Ovary (tissue), 9 donors: ENCODE measurements around the gene HEXIM2. TPM values are rescaled to one million over a fixed set of nuclear protein-coding genes. Genes with fewer than 3 reads are reported as not detected.
"Not testable (repeated sequence)": the region's sequence is repeated elsewhere in the genome, so short reads cannot be mapped to it uniquely, and the experiment has no call there.

Source experiments
- DNase-seq, 5 donors: peaks; one replicate each; pipeline ENCODE4 v3.0.0-alpha.2; 2019 to 2020
- H3K27ac ChIP-seq, 2 donors: fragments of 200-600 bp; one replicate each; pipeline versions ENCODE4 v1.5.1 to v1.8.0; 2019 to 2022
- H3K27me3 ChIP-seq: fragments of 200-600 bp; one replicate; pipeline ENCODE4 v1.8.0; 2022
- H3K36me3 ChIP-seq: fragments of 200-600 bp; sonication (generic); one replicate; pipeline ENCODE4 v1.5.1; 2019
- H3K4me1 ChIP-seq: one replicate; pipeline ENCODE4 v1.8.1; 2013; ENCODE audit warnings: mild to moderate bottlenecking, moderate library complexity; ENCODE audit not compliant: insufficient read depth
- H3K4me3 ChIP-seq: fragments of 200-600 bp; sonication (generic); one replicate; pipeline ENCODE4 v1.5.1; 2017
- H3K9me3 ChIP-seq, 2 donors: fragments of 200-600 bp in 1 of 2; sonication (generic) in 1 of 2; one replicate each; pipeline versions ENCODE4 v1.5.1 to v1.8.1; 2013 to 2019; ENCODE audit warnings: mild to moderate bottlenecking in 1 of 2, moderate library complexity in 1 of 2
- CTCF ChIP-seq, 3 donors: fragments of 450-650 bp in 2 of 3; fragments of 200-600 bp in 1 of 3; IDR thresholded peaks; one replicate each; pipeline versions ENCODE4 v1.5.1 to v1.8.0; 2016 to 2022; ENCODE audit warnings: antibody characterized with exemption in 3 of 3, mild to moderate bottlenecking in 1 of 3
- EP300 ChIP-seq: sonication (generic); formaldehyde crosslinking; IDR thresholded peaks from one replicate; pipeline ENCODE4 v1.6.1; 2017; ENCODE audit warnings: antibody characterized with exemption
- POLR2A ChIP-seq: fragments of 450-650 bp; IDR thresholded peaks from one replicate; pipeline ENCODE4 v1.6.1; 2017; ENCODE audit warnings: antibody characterized with exemption, mild to moderate bottlenecking, moderate library complexity
- WGBS, 3 donors: extraction: QIAGEN DNeasy Blood & Tissue Kit in 1 of 3; methylation state at CpG; one replicate each; pipeline versions ENCODE4 v1.1.5 to v1.1.7; 2013 to 2017; 5-methylcytosine and 5-hydroxymethylcytosine counted together
- intact Hi-C, 4 donors: fragments of 100-400 bp; cut with DNase I; formaldehyde crosslinking; loops; one replicate each; pipeline versions ENCODE4 v1.11.0 to v1.15.1; 2022 to 2023
- microRNA-seq, 3 donors: library from miRNA; unstranded; fragments of <30 nt; microRNA quantifications; one replicate each; pipeline versions ENCODE4 to v1.2.0, GENCODE V29; 2019 to 2020
- polyA plus RNA-seq, 2 donors: library from polyadenylated mRNA; stranded (reverse); fragments of 200-250 nt in 1 of 2; fragments of 350-450 nt in 1 of 2; fragmentation: Illumina TruSeq in 1 of 2; extraction: RNeasy Lipid Tissue Mini Kit (QIAGEN cat#74804) in 1 of 2; gene quantifications; one replicate each; pipeline ENCODE4 v1.2.3, GENCODE V29; 2013 to 2014
- small RNA-seq: library from RNA; depleted of rRNA; stranded (forward); fragments of <200 nt; gene quantifications from one replicate; pipeline ENCODE3, GENCODE V24; 2016
- total RNA-seq, 7 donors: library from RNA; depleted of rRNA in 2 of 7; stranded (reverse); fragments of >200 nt in 2 of 7; fragmentation: NEBNext Ultra II Directional in 3 of 7; extraction: Animal tissue kit (Norgen Biotek cat#: 25700) in 3 of 7; gene quantifications; one replicate each; pipeline versions ENCODE4 v1.1.0 to v1.2.4, GENCODE V29; 2016 to 2023
- donor health status: DM: no; HTN: no; CAD: no; lungs with moderate emphysema.
- donor health status: DM: no; HTN: no; CAD: no.
- donor health status: Bipolar disorder and iron deficiency.
- donor health status: DM: yes; HTN: yes; CAD: no.
- donor health status: DM: no; HTN: no; CAD: no.
- donor health status: DM: yes; HTN: yes; CAD: no.

HEXIM2 gene
- total and polyA plus RNA-seq, 9 donors = 1.7 to 9.1 (median 5.5) TPM

GRCh38 chr17:45200701-45201100 lies 39.0 kb downstream of the HEXIM2 start:
- no peak overlapping the region for H3K4me3 ChIP-seq
- H3K27ac ChIP-seq = no peak overlapping the region
- no peaks in the 10 kb centered on the region for H3K9me3 ChIP-seq
- no peaks in the 10 kb centered on the region for H3K36me3 ChIP-seq
- TF ChIP-seq CTCF (IDR thresholded peaks at IDR 0.05) (no peak), EP300 (no peak), POLR2A (no peak)
- H3K27me3 ChIP-seq = no peaks in the 10 kb centered on the region
- 19 to 33% (median 19%) methylated on average over 9 of the region's 9 CpGs for WGBS, 3 donors
- intact Hi-C loops = loop anchor here in 1 of 4 donors (10.0 kb wide), 1 partner anchor 286 kb away; the partner anchor contains the start of gene GFAP
- peak in 1 of 5 donors; percentile 44 for DNase-seq
- H3K4me1 ChIP-seq = peaks cover 4% of the 10 kb centered on the region

DNA sequence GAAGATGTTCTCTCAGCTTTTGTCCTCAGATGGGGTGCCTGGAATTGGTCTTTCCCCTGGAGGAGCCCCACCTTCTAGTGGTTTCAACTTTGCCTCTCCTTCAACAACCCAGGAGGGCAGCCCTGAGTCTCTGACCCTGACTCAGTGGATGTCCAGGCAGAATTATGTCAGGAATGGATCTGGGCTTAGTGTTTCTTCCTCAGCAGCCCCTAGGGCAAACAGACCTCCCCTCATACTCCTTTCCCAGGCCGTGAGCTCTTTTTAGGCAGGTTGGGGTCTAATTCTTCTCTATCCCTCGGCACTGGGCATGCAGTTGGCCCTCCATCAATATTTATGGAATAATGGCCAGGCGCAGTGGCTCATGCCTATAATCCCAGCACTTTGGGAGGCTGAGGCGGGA lies 39.8 kb downstream of the HEXIM2 start:
- WGBS, 3 donors = 84 to 97% (median 95%) methylated on average over 4 of the region's 4 CpGs
- H3K36me3 ChIP-seq = no peaks in the 10 kb centered on the region
- H3K4me1 ChIP-seq = peaks cover 4% of the 10 kb centered on the region
- no peak overlapping the region for H3K4me3 ChIP-seq
- no peak overlapping the region for H3K27ac ChIP-seq
- intact Hi-C loops = loop anchor here in 1 of 4 donors (10.0 kb wide), 1 partner anchor 287 kb away; the partner anchor contains the start of gene GFAP
- no peaks in the 10 kb centered on the region for H3K27me3 ChIP-seq
- H3K9me3 ChIP-seq = no peaks in the 10 kb centered on the region
- no peak for DNase-seq
- TF ChIP-seq EP300 (no peak), CTCF (IDR thresholded peaks at IDR 0.05) (no peak), POLR2A (no peak)

GRCh38 chr17:45201880-45202279 lies 40.2 kb downstream of the HEXIM2 start:
- not testable (repeated sequence) for H3K27ac ChIP-seq, H3K4me1 ChIP-seq, H3K36me3 ChIP-seq, H3K4me3 ChIP-seq, H3K9me3 ChIP-seq, H3K27me3 ChIP-seq
- 89 to 93% (median 92%) methylated on average over 6 of the region's 6 CpGs for WGBS, 3 donors
- peak in 1 of 5 donors; percentile 35 for DNase-seq
- intact Hi-C loops = loop anchor here in 1 of 4 donors (10.0 kb wide), 1 partner anchor 287 kb away; the partner anchor contains the start of gene GFAP

DNA sequence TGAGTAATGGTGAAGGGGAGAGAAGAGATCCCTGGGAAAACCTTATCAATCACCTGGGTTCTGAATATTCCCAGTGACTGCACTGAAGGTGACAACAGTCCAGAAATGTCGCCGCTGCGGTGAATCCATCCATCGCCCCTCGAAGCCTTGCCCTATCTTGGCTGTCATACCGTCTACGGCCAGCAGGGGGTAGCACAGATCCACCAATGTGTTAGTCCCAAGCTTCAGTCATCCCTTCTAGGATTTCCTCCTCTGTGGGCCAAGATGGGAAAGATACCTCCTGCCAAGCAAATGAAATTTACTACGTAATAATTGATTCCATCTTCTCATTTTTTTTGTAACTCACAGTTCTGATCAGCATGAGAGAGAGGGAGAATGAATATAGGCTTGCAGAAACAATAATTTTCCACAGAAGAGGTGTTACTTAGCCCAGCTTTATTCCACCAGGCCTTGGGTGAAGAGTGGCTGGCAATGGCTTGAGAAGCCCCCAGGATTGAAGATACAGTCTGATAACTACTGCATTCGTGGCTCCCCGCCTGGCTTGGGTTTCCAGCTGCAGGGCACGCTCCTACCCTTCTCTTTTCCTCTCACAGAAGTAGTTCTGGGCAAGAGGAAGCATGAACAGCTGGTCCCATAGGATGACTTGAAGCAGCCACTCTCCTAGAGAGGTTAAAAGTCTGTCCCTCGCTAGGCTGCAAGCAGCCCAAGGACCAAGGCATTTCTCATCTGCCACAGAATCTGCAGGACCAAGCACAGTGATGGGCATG lies 57.4 kb downstream of the HEXIM2 start:
- Histone ChIP-seq H3K4me3 (no peak overlapping the region), H3K4me1 (no peaks in the 10 kb centered on the region), H3K36me3 (no peaks in the 10 kb centered on the region), H3K9me3 (no peaks in the 10 kb centered on the region), H3K27ac (no peak overlapping the region), H3K27me3 (no peaks in the 10 kb centered on the region)
- intact Hi-C loops = loop anchor here in 2 of 4 donors (1.0 to 2.0 kb wide), 2 partner anchors 166 kb away; no protein-coding TSS in a partner anchor
- 10 to 15% (median 13%) methylated on average over 12 of the region's 12 CpGs for WGBS, 3 donors
- TF ChIP-seq CTCF (IDR thresholded peaks at IDR 0.05) = peak; percentile 60 to 95 (median 95)
- TF ChIP-seq POLR2A = no peak
- DNase-seq = peak; percentile 69 to 89 (median 87)

Small RNA genes within 50 kb of the gene (microRNA-seq; reads per million reads assigned to microRNA genes)
- 0 to 0.16 (median 0) reads per million in 3 donors for gene MIR6784

Small RNA genes within 50 kb of the gene (small RNA-seq; reads per million reads assigned to genes)
- gene MIR6784 = not detected

Other genes with a start within 250 kb of the HEXIM2 start
- 1 to 10 TPM in 2 of 7 donors, under 1 TPM in 4, not detected in 1; 0.08 to 1.8 (median 0.49) TPM for gene GFAP, start 246.4 kb upstream of the HEXIM2 start, total RNA-seq
- under 1 TPM; 0.27 to 0.97 TPM for gene GFAP, start 246.4 kb upstream of the HEXIM2 start, polyA plus RNA-seq
- under 1 TPM in 4 of 7 donors, not detected in 3; 0.10 to 0.79 (median 0.20) TPM for gene KIF18B, start 214.1 kb upstream of the HEXIM2 start, total RNA-seq
- gene KIF18B, start 214.1 kb upstream of the HEXIM2 start, polyA plus RNA-seq = under 1 TPM; 0.13 to 0.19 TPM
- gene C1QL1, start 193.6 kb upstream of the HEXIM2 start, total RNA-seq = 1 to 10 TPM in 3 of 7 donors, under 1 TPM in 2, not detected in 2; 0.20 to 6.0 (median 1.1) TPM
- gene C1QL1, start 193.6 kb upstream of the HEXIM2 start, polyA plus RNA-seq = under 1 TPM in 1 of 2 donors, not detected in 1; 0.64 TPM
- gene DCAKD, start 110.2 kb upstream of the HEXIM2 start, total RNA-seq = 10 to 100 TPM; 30.9 to 62.3 (median 48.0) TPM
- gene DCAKD, start 110.2 kb upstream of the HEXIM2 start, polyA plus RNA-seq = 10 to 100 TPM; 19.8 to 27.0 TPM
- 10 to 100 TPM; 25.5 to 91.4 (median 79.3) TPM for gene NMT1, start 100.6 kb upstream of the HEXIM2 start, total RNA-seq
- gene NMT1, start 100.6 kb upstream of the HEXIM2 start, polyA plus RNA-seq = 10 to 100 TPM; 23.0 to 66.5 TPM
- gene PLCD3, start 29.4 kb upstream of the HEXIM2 start, total RNA-seq = 100 to 1,000 TPM in 2 of 7 donors, 10 to 100 TPM in 5; 33.0 to 166 (median 84.9) TPM
- gene PLCD3, start 29.4 kb upstream of the HEXIM2 start, polyA plus RNA-seq = 10 to 100 TPM; 12.1 to 59.3 TPM
- 10 to 100 TPM; 12.4 to 24.0 (median 18.5) TPM for gene ACBD4, start 26.2 kb upstream of the HEXIM2 start, total RNA-seq
- 10 to 100 TPM; 11.0 to 24.5 TPM for gene ACBD4, start 26.2 kb upstream of the HEXIM2 start, polyA plus RNA-seq
- gene HEXIM1, start 13.4 kb upstream of the HEXIM2 start, total RNA-seq = 10 to 100 TPM; 17.0 to 37.8 (median 27.9) TPM
- gene HEXIM1, start 13.4 kb upstream of the HEXIM2 start, polyA plus RNA-seq = 10 to 100 TPM; 14.4 to 26.9 TPM
- 10 to 100 TPM in 2 of 7 donors, 1 to 10 TPM in 5; 3.7 to 24.0 (median 6.1) TPM for gene FMNL1, start 60.0 kb downstream of the HEXIM2 start, total RNA-seq
- gene FMNL1, start 60.0 kb downstream of the HEXIM2 start, polyA plus RNA-seq = 1 to 10 TPM; 2.1 to 7.1 TPM
- under 1 TPM in 1 of 7 donors, not detected in 6; 0.12 TPM for gene SPATA32, start 100.2 kb downstream of the HEXIM2 start, total RNA-seq
- gene SPATA32, start 100.2 kb downstream of the HEXIM2 start, polyA plus RNA-seq = not detected
- gene MAP3K14, start 155.1 kb downstream of the HEXIM2 start, total RNA-seq = 10 to 100 TPM in 6 of 7 donors, 1 to 10 TPM in 1; 4.1 to 19.8 (median 13.0) TPM
- gene MAP3K14, start 155.1 kb downstream of the HEXIM2 start, polyA plus RNA-seq = 1 to 10 TPM; 2.4 to 7.0 TPM